HPDE6-E6E7 (cell line): Measurements from ENCODE around the gene GPR21.

ENCODE experiments used
- DNase-seq: peaks from one replicate; pipeline ENCODE4 v3.0.0; 2011; ENCODE audit warnings: missing footprints; ENCODE audit errors: extremely low spot score

The GPR21 gene

GRCh38 chr9:123033864-123034601 is 566 bp downstream of the GPR21 start:
- no peak for DNase-seq

- no peak for DNase-seq
These were observed 1.5 kb downstream of the GPR21 start for GRCh38 chr9:123034881-123035510.

GRCh38 chr9:123035791-123036190 is 2.3 kb downstream of the GPR21 start:
- DNase-seq = no peak

- no peak for DNase-seq
These were observed 3.6 kb downstream of the GPR21 start for GRCh38 chr9:123036893-123037545.

DNA sequence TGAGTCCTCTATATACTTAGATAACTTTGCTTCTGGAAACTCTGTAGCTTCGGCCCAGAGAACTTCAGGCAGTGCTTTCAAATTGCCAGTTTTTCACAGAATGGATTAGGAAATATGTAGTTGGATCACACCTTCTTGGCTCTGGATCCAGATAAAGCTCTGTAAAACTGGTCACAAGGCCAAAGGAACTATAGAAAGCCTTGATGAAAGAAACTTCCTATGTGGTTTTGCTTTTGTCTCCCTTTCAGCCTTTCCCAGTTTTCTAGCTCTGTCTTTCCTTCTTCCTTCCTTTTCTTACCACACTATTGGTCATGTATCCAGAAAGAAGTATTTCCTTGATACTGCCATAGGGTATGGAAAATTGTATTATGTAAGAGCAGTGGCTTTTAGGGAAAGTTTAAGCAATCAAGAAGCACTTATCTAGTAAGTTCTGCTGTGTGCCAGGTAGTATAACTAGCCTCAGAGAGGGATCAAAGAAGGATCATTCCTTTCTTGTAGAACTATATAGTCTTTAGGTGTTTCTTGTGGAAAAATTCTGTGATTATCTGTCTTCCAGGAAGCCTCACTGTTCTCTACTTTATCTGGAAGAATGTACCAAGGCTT is 6.3 kb downstream of the GPR21 start:
- no peak for DNase-seq

DNA sequence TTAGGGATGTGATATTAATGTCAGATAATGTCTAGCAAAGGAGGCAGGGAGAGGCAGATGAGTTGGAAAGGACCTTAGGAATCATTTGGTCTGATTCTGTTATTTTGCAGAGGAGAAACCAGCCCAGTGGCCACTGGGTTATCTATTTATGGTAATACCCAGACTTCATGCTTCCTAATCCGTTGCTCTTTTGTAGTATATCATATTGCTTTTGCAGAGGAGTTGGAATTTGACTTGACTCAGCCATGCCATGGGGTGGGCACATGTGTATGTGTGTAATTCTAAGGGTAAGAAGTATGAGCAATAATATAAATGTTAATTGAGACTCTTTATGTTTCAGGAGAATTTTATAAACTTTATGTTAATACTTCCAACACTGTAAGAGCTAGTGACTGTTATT is 7.3 kb downstream of the GPR21 start:
- no peak for DNase-seq

- DNase-seq = no peak
These were observed 8.0 kb downstream of the GPR21 start for GRCh38 chr9:123041489-123041888.

- no peak for DNase-seq
These were observed 9.8 kb downstream of the GPR21 start for GRCh38 chr9:123043081-123043939.

GRCh38 chr9:123044586-123044985 is 11.1 kb downstream of the GPR21 start:
- DNase-seq = no peak

DNA sequence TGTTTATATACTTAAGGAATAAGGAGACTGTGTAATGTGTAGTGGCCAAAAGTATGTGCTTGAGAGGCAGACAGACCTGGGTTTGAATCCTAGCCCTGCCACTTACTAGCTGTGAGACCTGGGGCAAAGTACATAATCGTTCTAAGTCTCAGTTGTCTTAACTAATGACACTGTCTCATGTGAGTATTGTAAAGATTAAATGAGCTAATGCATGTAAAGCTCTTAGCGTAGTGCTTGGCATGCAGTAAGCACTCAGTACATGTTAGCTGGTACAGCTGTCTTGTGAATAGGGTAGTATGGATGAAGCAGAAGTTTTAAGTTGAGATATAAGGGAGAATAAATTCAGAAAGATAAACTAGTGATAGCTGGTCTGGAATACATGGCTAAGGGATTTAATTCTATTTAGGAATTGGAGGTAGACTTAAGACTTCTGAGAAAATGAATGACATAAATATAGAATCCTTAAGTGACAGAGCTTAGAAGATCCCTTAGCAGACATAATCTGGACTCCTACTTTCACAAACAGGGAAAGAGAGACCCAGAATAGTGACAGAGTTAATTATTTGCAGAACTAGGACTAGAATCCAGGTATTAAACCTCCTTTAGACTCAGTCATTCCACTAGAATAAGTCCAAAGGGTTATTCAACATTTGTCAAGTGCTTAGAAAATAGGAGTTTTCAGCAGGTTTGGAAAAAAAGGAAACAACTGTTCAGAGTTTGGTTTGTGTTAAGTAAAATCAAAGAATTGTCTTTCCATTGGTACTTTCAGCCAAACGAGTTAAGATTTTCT is 13.1 kb downstream of the GPR21 start:
- no peak for DNase-seq

DNA sequence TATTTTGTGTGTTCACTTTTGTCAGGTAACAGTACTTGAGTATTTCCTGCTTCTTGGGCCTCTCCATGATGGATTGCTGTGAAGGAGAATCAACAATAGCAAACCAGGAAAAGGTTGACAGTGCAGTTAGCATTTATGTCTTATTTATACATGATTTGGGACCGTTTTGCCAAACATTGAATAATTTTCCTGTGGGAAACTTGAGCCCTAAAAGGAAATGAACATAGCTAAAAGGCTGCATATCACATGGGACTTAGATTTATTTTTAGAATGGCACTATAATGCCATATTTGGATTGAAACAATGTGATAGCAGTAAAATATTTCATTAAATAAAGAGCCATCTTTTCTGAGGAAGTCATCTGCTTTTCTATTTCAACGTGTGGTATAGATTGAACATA is 15.3 kb downstream of the GPR21 start:
- no peak for DNase-seq

GRCh38 chr9:123049589-123050222 is 16.2 kb downstream of the GPR21 start:
- DNase-seq = no peak

DNA sequence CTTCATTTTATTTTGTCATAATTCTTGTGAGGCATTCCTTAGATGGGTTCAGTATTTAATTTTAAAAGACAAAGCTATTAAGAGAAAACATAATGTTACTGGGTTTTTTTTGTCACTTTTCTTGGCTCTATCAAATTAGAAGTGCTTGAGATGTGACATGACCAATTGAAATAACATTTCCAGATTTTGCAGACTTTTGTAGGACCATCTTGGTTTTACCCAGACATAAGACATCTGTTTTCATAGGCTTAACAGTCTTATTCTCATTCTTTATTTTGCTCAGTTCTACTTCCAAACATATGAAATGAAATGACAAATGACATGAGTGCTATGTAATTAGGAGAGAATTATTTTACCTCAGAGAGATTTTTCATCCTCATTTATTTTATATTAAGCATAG is 19.6 kb downstream of the GPR21 start:
- DNase-seq = no peak

- DNase-seq = no peak
These were observed 20.2 kb downstream of the GPR21 start for GRCh38 chr9:123053711-123054110.

DNA sequence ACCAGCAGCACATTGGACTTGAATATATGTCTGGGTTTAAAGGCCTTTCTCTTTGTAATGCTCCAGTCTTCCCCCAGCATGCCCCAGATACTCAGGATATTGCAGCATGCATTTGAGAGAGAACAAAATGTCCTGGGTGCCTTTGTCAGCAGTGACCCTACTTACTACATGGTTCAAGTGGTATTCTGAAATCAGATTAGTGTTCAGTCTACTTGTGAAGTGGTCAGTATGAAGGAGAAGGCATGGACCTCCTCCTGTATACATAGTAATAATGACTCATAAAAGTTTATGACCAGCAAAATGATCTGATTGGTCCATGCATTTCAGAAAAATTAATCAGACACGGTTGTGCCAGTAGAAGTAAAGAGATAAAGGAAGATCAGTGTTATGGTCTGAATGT is 25.4 kb downstream of the GPR21 start:
- DNase-seq = no peak

GRCh38 chr9:123059472-123060220 is 26.2 kb downstream of the GPR21 start:
- no peak for DNase-seq

GRCh38 chr9:123061216-123061615 is 27.7 kb downstream of the GPR21 start:
- no peak for DNase-seq

DNA sequence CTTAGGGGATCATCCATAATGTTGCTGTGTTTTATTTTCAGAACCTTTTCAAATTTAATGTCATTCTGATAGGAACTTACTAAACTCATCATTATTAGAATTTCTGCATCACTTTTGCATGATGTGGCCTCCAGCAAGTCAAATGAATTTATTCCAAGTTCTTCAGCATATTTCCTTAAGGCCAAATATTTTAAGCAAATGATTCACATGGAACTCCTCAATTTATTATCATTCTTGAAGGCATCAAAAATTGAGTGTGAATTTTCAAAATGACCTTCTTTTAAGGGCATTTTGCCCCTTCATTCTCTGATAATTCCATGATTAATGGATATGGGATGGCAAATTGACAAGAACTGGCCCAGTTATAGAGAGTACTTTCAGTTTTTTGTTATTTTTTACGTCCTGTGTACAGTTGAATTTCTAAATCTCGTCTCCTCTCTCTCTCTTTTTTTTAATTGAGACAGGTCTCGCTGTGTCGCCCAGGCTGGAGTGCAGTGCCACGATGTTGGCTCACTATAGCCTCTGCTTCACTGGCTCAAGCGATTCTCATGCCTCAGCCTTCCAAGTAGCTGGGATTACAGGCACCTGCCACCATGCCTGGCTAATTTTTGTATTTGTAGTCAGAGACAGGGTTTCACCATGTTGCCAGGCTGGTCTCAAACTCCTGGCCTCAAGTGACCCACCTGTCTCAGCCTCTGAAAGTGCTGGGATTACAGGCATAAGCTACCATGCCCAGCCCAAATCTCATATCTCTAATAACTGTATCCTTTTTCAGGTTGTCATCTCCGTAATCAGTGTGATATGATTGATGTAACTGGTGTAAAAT is 29.1 kb downstream of the GPR21 start:
- DNase-seq = no peak

DNA sequence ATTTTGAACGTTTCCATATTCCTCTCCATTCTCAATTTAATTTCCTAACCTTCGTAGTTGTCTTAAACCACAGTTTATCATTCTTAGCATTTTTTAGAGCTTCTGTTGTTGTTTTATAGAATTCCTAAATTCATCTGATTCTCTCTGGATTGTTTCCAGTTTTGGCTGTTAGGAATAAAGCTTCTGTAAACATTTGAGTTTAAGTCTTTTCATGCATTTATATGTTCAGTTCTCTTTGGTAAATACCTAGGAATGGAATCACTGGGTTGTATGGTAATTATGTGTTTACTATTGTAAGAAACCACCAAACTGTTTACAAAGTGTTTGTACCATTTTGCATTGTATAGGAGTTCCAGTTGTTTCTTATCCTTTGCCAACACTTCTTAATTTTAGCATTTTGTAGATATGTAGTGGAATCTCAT is 29.7 kb downstream of the GPR21 start:
- no peak for DNase-seq
